ENCODE measurements around the gene TAMALIN.

The TAMALIN gene

DNA sequence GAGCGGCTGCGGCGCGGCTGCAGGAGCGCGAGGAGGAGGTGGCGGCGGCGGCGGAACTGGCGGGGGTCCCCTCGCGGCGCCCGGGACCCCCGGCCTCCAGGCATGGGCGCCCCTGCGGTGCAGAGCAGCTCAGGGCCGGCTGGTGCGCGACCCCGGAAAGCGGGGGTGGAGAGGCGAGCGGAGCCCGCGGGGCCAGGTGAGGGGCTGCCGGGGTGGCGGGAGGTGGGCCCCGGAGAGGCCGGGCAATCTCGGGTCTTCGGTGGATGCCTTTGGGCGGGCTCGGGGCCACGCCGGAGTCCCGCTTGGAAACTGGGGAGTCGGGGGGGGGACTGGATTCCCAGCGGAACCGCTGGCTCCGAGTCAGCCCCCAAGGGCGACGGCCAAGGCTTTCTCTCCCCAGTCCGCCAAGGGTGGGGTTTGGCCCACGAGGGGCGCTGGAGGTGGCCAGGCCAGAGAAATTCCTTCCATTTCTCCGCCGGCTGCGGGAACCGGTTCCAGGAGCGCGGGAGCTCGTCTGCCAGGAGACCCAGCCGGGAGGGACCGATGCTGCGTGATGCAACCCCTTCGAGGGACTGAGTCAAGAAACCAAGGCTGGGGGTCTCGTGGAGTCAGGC, 30.6 kb downstream of the TAMALIN start:
- no peak for DNase-seq (ENCODE audit: low read depth)

DNA sequence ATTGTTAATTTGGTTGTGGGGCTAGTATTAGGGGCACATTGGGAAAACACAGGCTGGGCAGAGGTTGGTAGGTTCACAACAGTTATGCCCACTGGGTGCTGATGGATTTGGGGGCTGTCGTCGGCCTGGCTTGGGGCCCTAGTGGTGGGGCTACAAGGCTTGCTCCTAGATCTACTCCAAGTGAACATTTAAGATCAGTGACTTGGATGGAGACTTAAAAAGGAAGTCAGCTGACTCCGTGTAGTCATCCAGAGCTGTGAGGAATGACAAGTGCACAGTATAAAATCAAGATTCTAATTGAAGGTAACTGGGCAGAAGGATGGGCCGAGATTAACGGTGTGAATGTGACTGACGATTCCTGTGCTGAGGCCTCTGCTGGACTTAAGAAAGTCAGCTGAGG, 31.7 kb downstream of the TAMALIN start:
- DNase-seq (ENCODE audit: low read depth) = no peak

DNA sequence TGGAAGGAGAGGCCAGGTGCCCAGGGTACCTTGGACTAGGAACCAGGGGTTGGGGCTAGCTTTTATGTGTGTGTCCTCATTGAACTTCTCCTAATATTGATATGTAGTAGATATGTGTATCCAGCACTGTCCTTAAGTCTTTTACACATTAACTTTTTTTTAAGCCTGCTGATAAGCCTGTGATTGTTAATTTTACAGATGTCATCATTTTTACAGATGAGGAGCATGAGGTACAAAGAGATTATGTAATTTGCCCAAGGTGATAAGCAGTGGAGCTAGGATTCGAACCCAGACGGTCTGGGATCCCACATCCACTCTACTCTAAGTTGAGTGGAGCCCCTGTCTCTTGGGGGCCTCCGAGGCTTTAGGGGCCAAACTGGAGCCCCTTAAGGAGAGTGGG, 34.3 kb downstream of the TAMALIN start:
- DNase-seq (ENCODE audit: low read depth) = no peak

DNA sequence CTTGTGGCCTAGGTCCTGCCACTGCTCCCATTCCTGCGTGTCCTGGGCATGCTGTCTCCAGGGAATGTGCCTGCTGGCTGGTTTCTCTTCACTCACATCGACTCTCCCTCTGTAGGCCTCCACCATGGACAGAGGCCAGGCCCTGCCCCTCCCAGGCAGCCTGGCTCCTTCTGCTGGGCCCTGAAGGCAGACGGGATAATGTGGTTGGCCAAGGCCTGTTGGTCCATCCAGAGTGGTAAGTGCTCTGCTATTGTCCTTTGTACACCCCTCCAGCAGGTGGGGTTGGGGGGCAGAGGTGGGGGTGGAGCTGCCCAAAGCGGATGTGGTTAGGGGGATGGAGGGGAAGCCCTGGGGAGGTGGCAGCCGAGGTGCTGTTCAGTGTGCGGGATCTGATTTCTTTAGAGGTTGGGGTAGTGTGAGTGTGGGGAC, 35.0 kb downstream of the TAMALIN start:
- no peak for DNase-seq (ENCODE audit: low read depth)

DNA sequence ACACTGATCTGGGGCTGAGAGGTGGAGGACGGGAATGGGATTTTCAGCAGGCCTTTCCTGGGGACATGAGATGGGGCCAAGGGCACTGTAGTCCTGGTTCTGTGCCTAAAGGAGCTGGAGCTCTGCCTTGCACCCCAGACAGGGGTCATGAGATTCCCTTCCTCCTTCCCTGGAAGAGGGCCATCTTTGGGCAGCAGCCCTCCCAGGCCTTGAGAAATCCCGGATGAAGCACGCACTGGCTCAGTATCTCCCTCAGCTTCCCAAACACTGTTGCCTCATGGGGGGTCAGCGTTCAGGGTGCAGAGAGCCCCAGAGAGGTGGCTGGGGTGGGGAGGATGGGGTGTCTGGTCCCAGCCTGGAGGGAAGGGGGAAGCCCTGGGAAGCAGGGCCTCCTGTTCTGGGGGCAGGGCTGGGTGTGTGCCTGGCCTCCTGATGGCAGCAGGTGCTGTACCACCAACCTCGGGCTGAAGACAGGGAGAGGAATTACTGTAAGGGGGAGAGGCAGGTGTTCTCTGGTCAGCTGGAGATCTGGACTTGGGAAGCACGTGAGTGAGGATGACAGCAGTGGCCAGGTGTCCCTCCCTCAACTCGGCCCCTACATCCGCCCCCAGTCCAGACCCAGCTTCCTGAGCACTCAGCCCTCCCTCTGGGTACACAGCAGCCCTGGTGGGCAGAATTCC, 36.1 kb downstream of the TAMALIN start:
- DNase-seq (ENCODE audit: low read depth) = no peak

DNA sequence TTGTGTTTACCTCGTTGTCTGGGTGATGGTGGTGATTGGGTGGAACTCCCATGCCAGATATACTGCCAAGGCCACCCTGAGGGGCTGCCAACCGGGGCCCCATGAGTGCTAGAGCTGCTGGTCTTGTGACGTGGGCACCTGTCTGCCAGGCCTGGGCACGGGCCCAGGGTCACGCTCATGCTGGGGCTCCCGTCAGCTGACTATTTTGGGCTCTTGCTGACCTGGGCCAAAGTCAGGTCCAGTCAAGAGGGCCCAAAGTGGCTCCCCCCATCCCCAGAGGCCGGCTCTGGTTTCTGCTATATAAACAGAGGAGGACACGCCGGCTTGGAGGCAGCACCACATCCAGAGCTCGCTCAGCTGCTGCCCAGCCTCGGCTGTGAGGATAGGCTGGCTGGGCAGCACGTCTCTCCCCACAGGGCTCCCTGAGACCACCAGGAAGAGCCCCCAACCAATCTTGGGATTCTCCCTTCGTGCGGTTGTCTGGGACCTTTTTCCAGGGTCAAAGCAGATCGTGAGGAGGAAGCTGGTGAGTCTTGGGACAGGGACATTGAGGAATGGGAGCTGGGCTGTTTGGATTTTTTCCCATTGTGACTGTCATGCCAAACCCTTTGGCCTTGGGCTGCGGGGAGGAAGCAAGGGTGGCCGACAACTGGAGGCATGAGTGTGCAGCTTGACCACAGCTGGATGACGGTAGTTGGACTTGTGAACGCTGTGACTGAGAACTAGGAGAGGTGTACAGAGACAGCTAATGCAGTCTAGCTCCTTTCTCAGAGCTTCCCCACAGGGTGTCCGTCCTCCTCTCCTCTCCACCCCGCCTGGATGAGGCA, 36.9 kb downstream of the TAMALIN start:
- no peak for DNase-seq (ENCODE audit: low read depth)

DNA sequence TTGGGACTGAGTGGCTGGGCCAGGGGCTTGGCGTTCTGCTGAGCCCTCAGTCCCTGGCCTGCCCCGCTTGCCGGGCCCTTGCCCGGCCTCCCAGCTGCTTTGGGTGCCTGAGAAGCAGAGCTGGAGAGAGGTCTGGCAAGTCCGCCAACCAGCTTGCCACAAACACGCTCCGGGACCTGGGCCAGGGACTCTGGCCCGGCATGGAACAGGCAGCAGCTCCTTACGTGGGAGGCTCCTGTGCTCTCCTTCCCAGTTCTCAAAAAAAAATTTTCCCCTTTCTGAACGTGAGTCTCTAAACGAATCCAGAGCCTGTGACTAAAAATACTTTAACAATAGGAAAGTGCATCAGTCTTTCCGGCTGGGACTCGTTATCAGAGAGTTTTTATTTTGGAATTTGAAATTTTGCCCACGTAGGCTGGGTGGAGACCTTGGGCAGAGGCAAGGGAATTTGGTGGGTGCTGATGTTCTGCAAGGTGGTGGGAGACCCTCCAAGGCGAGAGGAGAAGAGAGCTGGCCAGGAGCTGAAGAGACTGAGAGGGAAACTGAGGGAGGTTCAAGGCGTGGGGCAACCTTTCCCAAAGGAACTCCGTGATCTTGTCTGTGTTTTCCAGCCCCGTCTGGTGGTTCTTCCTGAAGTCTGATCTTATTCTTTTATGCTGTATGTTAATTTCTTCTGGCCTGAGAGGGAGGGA, 37.7 kb downstream of the TAMALIN start:
- DNase-seq (ENCODE audit: low read depth) = no peak

DNA sequence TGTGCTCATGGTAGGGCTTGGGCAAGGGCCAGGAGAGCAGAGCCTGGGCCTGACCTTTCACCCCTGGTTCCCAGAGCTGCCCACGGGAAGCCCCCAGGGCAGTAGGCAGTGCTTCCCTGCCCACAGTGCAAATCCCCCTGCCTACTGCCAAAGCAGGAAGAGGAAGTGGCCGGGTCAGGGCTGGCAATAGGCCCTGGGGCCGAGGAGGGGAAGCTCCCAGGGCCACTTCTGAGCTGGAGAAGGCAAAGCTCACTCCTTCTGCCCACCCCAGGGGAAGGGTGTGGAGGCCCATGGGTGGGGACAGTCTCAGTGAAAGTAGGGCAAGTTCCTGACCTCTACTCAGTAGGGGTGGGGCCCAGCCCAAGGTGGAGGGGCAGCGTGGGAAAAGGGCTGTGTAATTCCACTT, 39.1 kb downstream of the TAMALIN start:
- no peak for DNase-seq (ENCODE audit: low read depth)

DNA sequence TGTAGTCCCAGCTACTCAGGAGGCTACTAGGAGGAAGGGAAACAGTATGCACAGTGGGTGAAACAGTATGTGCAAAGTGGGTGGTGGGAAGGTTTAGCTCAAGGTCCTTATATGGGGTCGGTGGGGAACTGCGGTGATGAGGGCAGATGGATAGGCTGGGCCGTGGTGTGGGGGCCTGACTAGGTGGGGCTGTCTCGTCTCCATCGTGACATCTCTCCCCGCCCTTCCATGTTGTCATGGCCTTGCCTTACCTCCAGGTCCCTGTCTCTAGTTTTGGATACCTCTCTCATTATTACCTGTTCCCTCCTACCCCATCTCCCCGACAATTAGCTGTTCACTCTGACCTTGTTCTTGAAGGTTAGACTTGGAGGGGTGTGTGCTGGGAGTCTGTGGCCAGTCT, 40.1 kb downstream of the TAMALIN start:
- no peak for DNase-seq (ENCODE audit: low read depth)

DNA sequence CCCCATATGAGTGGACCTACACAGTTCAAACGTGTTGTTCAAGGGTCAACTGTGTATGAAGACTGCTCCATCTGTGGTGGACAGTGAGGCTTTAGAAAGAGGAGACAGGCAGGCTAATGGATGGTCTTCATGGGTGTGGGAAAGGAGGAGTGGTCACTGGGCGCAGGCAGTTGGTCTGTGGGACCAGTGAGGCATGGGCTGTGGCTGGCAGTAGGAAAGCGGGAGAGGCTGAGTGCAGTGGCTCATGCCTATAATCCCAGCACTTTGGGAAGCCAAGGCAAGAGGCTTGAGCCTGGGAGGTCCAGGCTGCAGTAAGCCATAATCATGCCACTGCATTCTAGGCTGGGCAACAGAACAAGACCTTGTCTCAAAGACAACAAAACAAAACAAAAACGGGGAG, 42.5 kb downstream of the TAMALIN start:
- DNase-seq (ENCODE audit: low read depth) = no peak

DNA sequence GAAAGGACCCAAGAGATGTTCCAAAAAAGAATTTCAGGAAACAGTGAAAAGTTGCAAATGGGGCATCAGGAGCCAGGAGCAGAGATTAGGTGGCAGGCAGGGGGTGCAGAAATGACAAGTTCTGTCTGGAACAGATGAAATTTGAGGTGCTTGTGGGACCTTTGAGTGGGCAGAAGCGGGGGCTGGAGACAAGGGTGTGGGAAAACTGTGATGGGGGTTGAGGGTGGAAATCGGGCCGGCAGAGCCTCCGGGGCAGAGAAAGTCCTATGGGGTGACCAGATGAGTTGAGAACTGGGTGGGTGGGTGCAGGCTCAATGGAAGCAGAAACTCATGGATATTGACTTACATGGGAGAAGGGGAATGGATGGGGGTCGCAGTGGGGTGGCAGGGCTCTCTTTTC, 42.9 kb downstream of the TAMALIN start:
- no peak for DNase-seq (ENCODE audit: low read depth)

DNA sequence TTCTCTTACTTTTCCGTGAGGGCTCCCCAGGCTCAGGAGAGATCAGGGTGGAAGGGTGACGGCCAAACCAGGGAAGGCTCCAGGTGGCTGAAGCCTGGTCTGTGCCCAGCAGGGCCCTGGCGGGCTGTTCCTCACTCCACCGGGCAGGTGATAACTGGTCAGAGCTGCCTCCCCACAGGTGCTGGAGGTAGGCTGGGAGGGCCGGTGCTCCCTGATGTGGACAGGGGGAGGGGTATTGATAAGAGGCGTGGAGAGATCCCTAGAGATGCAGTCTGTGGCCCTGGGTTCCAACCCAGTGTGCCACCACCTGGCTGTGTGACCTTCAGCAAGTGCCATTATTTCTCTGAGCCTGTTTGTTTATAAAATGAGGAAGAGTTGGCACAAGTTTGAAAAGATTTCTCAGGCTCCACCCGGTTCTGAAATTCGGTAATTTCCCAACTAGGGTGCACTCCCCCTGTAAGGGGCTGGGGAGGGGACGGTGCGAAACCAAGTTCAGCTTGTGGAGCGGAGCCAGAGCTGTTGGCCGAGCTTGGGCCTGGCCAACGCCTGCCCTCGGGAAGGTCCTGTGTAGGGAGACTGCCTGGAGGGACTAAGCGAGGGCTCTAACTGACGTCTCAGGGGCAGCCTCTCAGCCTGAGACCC, 43.5 kb downstream of the TAMALIN start:
- no peak for DNase-seq (ENCODE audit: low read depth)

DNA sequence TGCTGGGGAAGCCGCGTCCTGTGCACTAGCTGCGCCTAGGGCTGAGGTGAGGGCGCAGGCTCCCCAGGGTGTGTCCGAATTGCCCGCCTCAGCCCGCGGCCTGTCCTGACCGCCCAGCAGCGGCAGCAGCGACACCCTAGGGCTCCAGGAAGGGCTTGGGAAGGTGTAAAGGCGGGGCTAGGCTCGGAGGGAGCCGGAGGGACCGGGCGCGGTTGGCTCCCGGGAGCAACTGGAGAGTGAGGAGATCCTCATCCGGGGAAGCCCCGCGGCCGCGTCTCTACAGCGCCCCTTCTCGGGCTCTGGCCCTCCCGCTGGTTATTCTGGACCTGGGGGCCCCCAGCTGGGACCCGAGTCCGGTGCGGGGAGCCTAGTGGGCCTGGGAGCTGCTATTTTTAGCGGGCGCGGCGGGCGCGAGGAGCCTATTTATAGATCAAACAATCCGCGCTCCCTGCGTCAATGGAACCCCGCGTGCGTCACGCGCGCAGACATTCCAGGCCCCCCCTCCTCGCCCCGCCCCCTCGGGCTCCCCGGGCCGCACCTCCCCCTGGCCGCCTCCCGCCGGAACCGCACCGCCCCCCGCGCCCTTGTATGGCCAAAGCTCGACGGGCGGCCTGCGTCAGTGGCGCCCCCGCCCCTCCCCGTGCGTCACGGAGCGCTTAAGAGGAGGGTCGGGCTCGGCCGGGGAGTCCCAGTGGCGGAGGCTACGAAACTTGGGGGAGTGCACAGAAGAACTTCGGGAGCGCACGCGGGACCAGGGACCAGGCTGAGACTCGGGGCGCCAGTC, 44.2 kb downstream of the TAMALIN start, which contains the start of gene NR4A1:
Gene NR4A1, plus strand, starts transcription at position 685 of the 784 bp plus-strand sequence. CDS start 2,887 bp downstream, outside the sequence.
- DNase-seq (ENCODE audit: low read depth) = no peak

DNA sequence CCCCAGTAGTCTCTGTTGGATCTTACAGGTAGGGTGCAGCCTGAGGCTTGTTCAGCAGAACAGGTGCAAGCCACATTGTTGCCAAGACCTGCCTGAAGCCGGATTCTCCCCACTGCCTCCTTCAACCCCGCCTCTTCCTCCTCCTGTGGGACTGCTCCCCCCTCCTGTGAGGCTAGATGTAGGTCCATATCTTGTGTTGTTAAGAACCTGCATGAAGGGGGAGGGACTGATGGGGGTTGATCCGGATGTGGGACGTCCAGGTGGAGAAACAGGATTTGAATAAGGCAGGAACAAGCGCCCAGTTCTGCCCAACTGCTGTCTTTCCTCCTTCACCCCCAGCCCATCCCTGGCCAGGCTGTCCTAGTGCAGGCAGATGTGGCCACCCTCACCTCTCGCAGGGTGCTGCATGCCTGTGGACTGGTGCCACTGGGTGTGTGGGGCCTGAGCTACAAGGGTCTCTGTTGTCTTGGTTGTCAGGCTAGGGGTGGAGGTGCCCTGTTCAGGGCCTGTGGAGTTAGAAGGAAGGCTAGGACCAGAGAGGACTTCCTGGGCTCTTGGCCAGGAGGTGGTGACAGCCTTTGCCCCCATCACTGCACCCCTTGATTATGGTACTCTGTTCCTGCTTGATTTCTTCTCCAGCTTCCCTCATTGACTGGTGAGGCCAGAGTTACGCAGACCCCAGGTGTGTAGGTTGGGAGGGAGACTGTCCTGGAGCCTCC, 45.9 kb downstream of the TAMALIN start:
- no peak for DNase-seq (ENCODE audit: low read depth)

DNA sequence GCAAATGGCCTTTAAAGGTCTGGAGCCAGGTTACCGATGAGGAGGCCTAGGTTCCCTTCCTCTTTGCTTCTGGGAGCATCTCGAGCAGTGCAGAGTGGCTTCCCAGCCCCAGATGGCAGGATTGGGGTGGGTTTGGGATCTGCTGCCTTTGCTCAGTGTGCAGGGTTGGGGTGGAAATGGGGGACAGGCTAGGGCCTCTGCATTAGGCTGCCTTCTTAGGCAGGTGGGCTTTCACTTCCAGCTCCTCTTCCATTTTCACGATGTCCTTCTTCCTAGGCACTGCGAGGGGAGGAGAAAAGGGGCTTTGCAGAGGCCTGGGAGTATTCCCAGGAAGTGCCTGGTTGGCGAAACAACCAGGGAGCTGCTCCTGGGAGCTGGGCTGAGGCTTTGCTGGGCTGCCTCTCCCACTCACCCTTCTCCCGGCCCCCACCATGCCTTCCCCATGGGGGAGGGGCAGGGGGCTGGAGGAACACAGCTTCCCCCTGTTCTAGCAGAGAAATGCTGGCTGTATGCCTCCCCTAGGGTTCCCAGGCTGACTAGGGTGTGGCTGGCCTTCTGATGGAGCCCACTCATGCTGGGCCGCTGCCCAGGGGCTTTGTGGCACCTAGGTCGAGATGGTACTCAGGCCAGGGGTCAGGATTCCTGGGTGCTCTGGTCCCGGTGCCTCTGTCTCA, 46.9 kb downstream of the TAMALIN start:
- no peak for DNase-seq (ENCODE audit: low read depth)

DNA sequence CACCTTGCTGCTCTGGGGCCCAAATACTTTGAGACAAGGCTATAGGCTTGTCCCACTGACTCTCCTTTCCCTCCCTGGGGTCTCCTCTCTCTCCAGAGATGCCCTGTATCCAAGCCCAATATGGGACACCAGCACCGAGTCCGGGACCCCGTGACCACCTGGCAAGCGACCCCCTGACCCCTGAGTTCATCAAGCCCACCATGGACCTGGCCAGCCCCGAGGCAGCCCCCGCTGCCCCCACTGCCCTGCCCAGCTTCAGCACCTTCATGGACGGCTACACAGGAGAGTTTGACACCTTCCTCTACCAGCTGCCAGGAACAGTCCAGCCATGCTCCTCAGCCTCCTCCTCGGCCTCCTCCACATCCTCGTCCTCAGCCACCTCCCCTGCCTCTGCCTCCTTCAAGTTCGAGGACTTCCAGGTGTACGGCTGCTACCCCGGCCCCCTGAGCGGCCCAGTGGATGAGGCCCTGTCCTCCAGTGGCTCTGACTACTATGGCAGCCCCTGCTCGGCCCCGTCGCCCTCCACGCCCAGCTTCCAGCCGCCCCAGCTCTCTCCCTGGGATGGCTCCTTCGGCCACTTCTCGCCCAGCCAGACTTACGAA, 47.6 kb downstream of the TAMALIN start:
- DNase-seq (ENCODE audit: low read depth) = no peak

DNA sequence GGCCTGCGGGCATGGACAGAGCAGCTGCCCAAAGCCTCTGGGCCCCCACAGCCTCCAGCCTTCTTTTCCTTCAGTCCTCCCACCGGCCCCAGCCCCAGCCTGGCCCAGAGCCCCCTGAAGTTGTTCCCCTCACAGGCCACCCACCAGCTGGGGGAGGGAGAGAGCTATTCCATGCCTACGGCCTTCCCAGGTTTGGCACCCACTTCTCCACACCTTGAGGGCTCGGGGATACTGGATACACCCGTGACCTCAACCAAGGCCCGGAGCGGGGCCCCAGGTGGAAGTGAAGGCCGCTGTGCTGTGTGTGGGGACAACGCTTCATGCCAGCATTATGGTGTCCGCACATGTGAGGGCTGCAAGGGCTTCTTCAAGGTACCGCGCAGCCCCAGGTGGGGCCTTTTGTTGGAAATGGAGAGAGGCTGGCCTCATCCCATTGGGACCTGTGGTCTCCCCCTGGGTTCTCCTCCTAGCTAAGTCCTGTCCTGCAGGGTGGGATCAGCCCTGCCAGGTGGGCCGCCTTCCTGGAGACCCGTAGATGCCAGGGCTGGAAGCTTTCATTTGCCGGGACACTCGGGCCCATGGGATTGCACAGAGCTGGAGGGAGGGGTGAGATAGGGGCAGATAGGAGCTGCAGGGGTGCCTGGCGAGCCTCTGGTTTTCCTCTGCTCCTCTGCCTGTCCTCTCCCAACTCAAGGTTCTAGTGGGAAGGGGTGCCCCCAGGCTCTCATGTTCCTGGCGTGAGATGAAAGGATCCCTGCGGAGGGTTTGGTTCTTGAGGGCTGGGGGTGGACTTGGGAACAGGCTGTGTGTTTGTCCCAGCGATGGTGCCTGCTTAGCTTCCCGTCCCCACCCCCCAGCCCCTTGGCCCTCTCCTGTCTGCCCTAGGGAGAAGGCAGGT, 48.3 kb downstream of the TAMALIN start:
- no peak for DNase-seq (ENCODE audit: low read depth)

Data from non-pigmented ciliary epithelial cell (primary cell).